Measurements from ENCODE around the gene ACADM.
"Not testable (repeated sequence)": the region's sequence is repeated elsewhere in the genome, so short reads cannot be mapped to it uniquely, and the experiment has no call there.

Gene ACADM

GRCh38 chr1:75727571-75727970, 3.1 kb downstream of the ACADM start:
- Histone ChIP-seq H3K27me3 (no peaks in the 10 kb centered on the region), H3K4me2 (peak overlapping the region; percentile 41 to 98 (median 87); a peak in 20 of 22 replicates), H3K27ac (peak overlapping the region in 4 of 11 experiments; percentile 9 to 95 (median 64); a peak in 7 of 22 replicates), H3K36me3 (peaks cover 7 to 51% (median 33%) of the 10 kb centered on the region in 11 experiments), H4K20me1 (peaks cover 0 to 45% (median 13%) of the 10 kb centered on the region in 11 experiments; a peak in 11 of 22 replicates), H3K4me1 (peaks cover 27 to 39% (median 35%) of the 10 kb centered on the region in 10 experiments), H3K9ac (0 out of 22 replicates have a peak overlapping the region, but pooled peaks of 1 of the 11 experiments have one; percentile 2), H3K9me3 (replicated peaks in 1 of 11) (no peaks in the 10 kb centered on the region), H3K4me3 (0 out of 20 replicates have a peak overlapping the region, but pooled peaks of 1 of the 10 experiments have one; percentile 4)
- no peak for TF ChIP-seq Cebpa-rat (IDR thresholded peaks at IDR 0.05)

DNA sequence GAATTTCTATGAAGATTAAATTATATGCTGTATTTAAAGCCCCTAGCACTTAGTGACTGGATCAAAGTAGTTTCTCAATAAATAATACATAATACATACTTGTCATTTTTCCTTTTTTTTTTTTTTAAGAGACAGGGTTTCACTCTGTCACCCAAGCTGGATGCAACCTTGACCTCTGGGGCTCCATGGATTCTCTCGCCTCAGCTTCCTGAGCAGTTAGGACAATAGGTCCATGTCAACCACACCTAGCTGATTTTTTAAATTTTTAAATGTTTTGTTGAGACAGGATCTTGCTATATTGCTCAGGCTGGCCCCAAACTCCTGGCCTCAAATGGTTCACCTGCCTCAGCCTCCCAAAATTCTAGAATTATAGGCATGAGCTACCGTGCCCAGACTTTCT, 5.9 kb downstream of the ACADM start:
- Histone ChIP-seq H3K4me3 (no peak overlapping the region), H4K20me1 (peaks cover 0 to 45% (median 13%) of the 10 kb centered on the region in 11 experiments; a peak in 12 of 22 replicates), H3K9me3 (replicated peaks in 1 of 11) (no peaks in the 10 kb centered on the region), H3K27me3 (no peaks in the 10 kb centered on the region), H3K4me1 (peaks cover 20 to 31% (median 27%) of the 10 kb centered on the region in 10 experiments), H3K9ac (no peak overlapping the region), H3K36me3 (peaks cover 34 to 80% (median 62%) of the 10 kb centered on the region in 11 experiments), H3K27ac (no peak overlapping the region), H3K4me2 (no peak overlapping the region)
- no peak for TF ChIP-seq Cebpa-rat (IDR thresholded peaks at IDR 0.05)

DNA sequence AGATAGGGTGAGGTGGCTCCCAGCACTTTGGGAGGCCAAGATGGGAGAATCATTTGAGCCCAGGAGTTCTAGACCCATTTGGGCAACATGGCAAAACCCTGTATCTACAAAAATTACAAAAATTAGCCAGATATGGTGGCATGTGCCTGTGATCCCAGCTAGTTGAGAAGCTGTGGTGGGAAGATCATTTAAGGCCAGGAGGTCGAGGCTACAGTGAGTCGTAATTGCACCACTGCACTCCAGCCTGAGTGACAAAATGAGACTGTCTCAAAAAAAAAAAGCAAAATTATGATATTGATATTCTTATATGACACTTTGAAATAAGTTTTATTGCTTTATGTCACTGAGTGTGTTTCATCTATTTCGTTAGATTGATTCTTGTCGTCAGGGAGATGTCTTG, 7.4 kb downstream of the ACADM start:
- H3K9ac ChIP-seq: no peak overlapping the region
- no peaks in the 10 kb centered on the region for H3K27me3 ChIP-seq
- H3K9me3 ChIP-seq (replicated peaks in 1 of 11): no peaks in the 10 kb centered on the region
- peak overlapping the region in 2 of 11 experiments; percentile 9 to 12; a peak in 1 of 22 replicates for H3K27ac ChIP-seq
- H3K4me2 ChIP-seq: no peak overlapping the region
- H4K20me1 ChIP-seq: peaks cover 0 to 36% (median 13%) of the 10 kb centered on the region in 11 experiments; a peak in 12 of 22 replicates
- peaks cover 45 to 94% (median 75%) of the 10 kb centered on the region in 11 experiments for H3K36me3 ChIP-seq
- TF ChIP-seq Cebpa-rat (IDR thresholded peaks at IDR 0.05): no peak
- peaks cover 7 to 17% (median 13%) of the 10 kb centered on the region in 10 experiments for H3K4me1 ChIP-seq
- H3K4me3 ChIP-seq: no peak overlapping the region

GRCh38 chr1:75732703-75733102, 8.2 kb downstream of the ACADM start:
- H3K4me3 ChIP-seq: no peak overlapping the region
- H4K20me1 ChIP-seq: peaks cover 0 to 30% (median 10%) of the 10 kb centered on the region in 11 experiments; a peak in 12 of 22 replicates
- H3K9ac ChIP-seq: no peak overlapping the region
- TF ChIP-seq Cebpa-rat (IDR thresholded peaks at IDR 0.05): no peak
- no peak overlapping the region for H3K4me2 ChIP-seq
- H3K9me3 ChIP-seq (replicated peaks in 1 of 11): no peaks in the 10 kb centered on the region
- no peak overlapping the region for H3K27ac ChIP-seq
- H3K4me1 ChIP-seq: peaks cover 2 to 9% (median 5%) of the 10 kb centered on the region in 10 experiments; a peak in 17 of 20 replicates
- H3K36me3 ChIP-seq: peaks cover 50 to 99% (median 81%) of the 10 kb centered on the region in 11 experiments
- no peaks in the 10 kb centered on the region for H3K27me3 ChIP-seq

DNA sequence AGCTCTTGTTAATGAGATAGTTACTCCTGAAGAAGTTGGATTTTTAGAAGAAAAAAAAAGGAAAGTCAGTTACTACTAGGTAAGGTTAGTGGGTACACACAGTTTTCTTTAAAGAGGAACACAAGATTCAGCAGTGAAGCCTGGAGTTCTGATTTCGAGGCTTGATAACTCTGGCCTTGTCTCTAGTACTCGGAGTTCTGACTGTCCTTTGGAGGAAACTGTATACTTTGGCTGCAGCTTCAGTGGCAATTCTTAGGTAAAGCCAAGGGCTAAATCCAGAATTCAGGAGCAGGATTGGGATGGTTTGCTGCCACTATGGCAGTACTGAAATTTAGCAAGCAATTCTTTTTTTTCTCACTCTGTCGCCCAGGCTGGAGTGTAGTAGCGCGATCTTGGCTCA, 9.2 kb downstream of the ACADM start:
- Histone ChIP-seq H3K4me3 (no peak overlapping the region), H3K4me1 (peaks cover 0 to 7% (median 0%) of the 10 kb centered on the region in 10 experiments; a peak in 1 of 20 replicates), H4K20me1 (peaks cover 0 to 28% (median 7%) of the 10 kb centered on the region in 11 experiments; a peak in 8 of 22 replicates), H3K27me3 (no peaks in the 10 kb centered on the region), H3K9ac (no peak overlapping the region), H3K9me3 (replicated peaks in 1 of 11) (no peaks in the 10 kb centered on the region), H3K27ac (no peak overlapping the region), H3K36me3 (peaks cover 59 to 99% (median 89%) of the 10 kb centered on the region in 11 experiments), H3K4me2 (no peak overlapping the region)
- no peak for TF ChIP-seq Cebpa-rat (IDR thresholded peaks at IDR 0.05)

- no peak overlapping the region for H3K4me2 ChIP-seq
- no peaks in the 10 kb centered on the region for H3K9me3 ChIP-seq (replicated peaks in 1 of 11)
- H4K20me1 ChIP-seq: peaks cover 0 to 11% (median 6%) of the 10 kb centered on the region in 11 experiments; a peak in 7 of 22 replicates
- no peak for TF ChIP-seq Cebpa-rat (IDR thresholded peaks at IDR 0.05)
- H3K27me3 ChIP-seq: no peaks in the 10 kb centered on the region
- H3K27ac ChIP-seq: no peak overlapping the region
- peaks cover 76 to 99% (median 94%) of the 10 kb centered on the region in 11 experiments for H3K36me3 ChIP-seq
- H3K4me3 ChIP-seq: no peak overlapping the region
- H3K9ac ChIP-seq: no peak overlapping the region
- H3K4me1 ChIP-seq: 0 out of 20 replicates have a peak, but pooled peaks cover 0 to 2% (median 0%) of the 10 kb centered on the region in 10 experiments
Observed at GRCh38 chr1:75736016-75736415, 11.5 kb downstream of the ACADM start.

DNA sequence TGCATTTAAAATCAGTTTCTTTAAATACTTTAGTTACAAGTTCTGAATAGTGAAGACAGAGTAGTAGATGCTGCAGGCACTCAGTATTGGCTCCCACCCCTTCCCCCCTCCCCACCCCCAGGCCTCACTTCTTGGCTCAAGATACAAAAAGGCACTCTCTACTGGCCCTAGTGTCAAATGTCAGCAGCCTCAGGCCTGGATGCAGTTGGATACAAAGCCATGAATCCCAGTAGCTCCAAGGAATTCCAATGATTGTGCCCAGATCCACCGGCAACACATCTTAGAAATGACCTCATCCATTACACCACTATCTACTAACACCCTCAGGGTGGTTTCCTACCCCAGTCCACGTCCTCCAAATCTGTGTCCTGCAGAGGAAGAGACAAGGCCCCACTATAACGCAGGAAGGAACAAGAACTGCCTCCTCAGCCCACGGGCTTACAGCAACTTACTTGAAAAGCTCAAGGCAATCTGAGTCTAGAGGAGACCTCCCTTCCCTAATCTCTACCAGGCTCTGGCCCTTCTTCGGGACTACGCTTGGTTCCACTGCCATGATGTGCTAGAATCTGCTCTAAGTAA, 17.6 kb downstream of the ACADM start:
- Histone ChIP-seq H3K9ac (no peak overlapping the region), H3K27ac (no peak overlapping the region), H4K20me1 (peaks cover 0 to 9% (median 0%) of the 10 kb centered on the region in 11 experiments; a peak in 5 of 22 replicates), H3K27me3 (no peaks in the 10 kb centered on the region), H3K4me2 (no peak overlapping the region), H3K36me3 (peaks cover 84 to 98% (median 94%) of the 10 kb centered on the region in 11 experiments), H3K9me3 (replicated peaks in 1 of 11) (no peaks in the 10 kb centered on the region), H3K4me3 (no peak overlapping the region), H3K4me1 (peaks cover 0 to 9% (median 0%) of the 10 kb centered on the region in 10 experiments; a peak in 2 of 20 replicates)
- TF ChIP-seq Cebpa-rat (IDR thresholded peaks at IDR 0.05): no peak

DNA sequence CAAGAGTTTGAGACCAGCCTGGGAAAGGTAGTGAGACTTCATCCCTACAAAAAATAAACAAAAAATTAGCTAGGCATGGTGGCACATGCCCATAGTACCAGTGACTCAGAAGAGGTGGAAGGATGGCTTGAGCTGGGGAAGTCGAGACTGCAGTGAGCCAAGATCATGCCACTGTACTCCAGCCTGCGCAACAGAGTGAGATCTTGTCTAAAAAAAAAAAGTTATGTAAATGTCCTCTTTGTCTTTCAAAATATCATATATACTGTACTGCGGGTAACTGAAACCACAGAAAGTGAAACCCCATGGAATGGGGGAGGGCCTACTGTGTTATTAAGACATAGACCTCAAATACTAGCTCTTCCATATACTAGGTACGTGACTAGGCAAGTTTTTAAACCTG, 20.8 kb downstream of the ACADM start:
- Histone ChIP-seq H3K4me3 (no peak overlapping the region), H3K9me3 (replicated peaks in 1 of 11) (no peaks in the 10 kb centered on the region), H3K27me3 (no peaks in the 10 kb centered on the region), H3K36me3 (peaks cover 65 to 97% (median 83%) of the 10 kb centered on the region in 11 experiments), H3K4me2 (no peak overlapping the region), H3K27ac (peak overlapping the region in 3 of 11 experiments; percentile 9 to 31 (median 12); a peak in 2 of 22 replicates), H3K9ac (no peak overlapping the region), H4K20me1 (peaks cover 0 to 9% (median 0%) of the 10 kb centered on the region in 11 experiments; a peak in 5 of 22 replicates), H3K4me1 (peaks cover 0 to 9% (median 0%) of the 10 kb centered on the region in 10 experiments; a peak in 2 of 20 replicates)
- TF ChIP-seq Cebpa-rat (IDR thresholded peaks at IDR 0.05): no peak

DNA sequence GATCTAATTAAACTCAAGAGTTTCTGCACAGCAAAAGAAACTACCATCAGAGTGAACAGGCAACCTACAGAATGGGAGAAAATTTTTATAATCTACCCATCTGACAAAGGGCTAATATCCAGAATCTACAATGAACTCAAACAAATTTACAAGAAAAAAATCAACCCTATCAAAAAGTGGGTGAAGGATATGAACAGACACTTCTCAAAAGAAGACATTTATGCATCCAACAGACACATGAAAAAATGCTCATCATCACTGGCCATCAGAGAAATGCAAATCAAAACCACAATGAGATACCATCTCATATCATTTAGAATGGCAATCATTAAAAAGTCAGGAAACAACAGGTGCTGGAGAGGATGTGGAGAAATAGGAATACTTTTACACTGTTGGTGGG, 32.7 kb downstream of the ACADM start:
- H4K20me1 ChIP-seq: not testable (repeated sequence)
- Histone ChIP-seq H3K36me3 (peaks cover 62 to 98% (median 87%) of the 10 kb centered on the region in 11 experiments), H3K9me3 (replicated peaks in 1 of 11) (peaks cover 46 to 56% (median 50%) of the 10 kb centered on the region in 11 experiments)

GRCh38 chr1:75758543-75758942, 34.0 kb downstream of the ACADM start:
- not testable (repeated sequence) for H3K27ac ChIP-seq, H4K20me1 ChIP-seq, H3K4me1 ChIP-seq, H3K27me3 ChIP-seq, H3K4me3 ChIP-seq, H3K4me2 ChIP-seq, H3K9ac ChIP-seq
- Histone ChIP-seq H3K36me3 (peaks cover 48 to 98% (median 79%) of the 10 kb centered on the region in 11 experiments), H3K9me3 (replicated peaks in 1 of 11) (peaks cover 46 to 52% (median 48%) of the 10 kb centered on the region in 11 experiments)

More for the DNA sequence above, 32.7 kb downstream of the ACADM start:
- H3K27me3 ChIP-seq, H3K4me1 ChIP-seq, H3K27ac ChIP-seq, H3K4me3 ChIP-seq, H3K9ac ChIP-seq, H3K4me2 ChIP-seq: not testable (repeated sequence)
